ENCODE results near the gene SLC19A3.
"Not testable (repeated sequence)": the region's sequence is repeated elsewhere in the genome, so short reads cannot be mapped to it uniquely, and the experiment has no call there.

The SLC19A3 gene

GRCh38 chr2:227717687-227718567 lies at the start of gene SLC19A3:
SLC19A3 (minus strand) TSS chr2:227718028; CDS start chr2:227702318, 15,710 bp downstream.
- DNase-seq, result peak; percentile 92

GRCh38 chr2:227766373-227766883 lies 48.6 kb upstream of the SLC19A3 start:
- peak; percentile 92 for DNase-seq

GRCh38 chr2:227765788-227766372 lies 48.1 kb upstream of the SLC19A3 start:
- no peak for DNase-seq

GRCh38 chr2:227761740-227762476 lies 44.1 kb upstream of the SLC19A3 start:
- DNase-seq, result no peak

GRCh38 chr2:227759411-227760118 lies 41.7 kb upstream of the SLC19A3 start:
- DNase-seq, result peak; percentile 95

- not testable (repeated sequence) for DNase-seq
Measured at GRCh38 chr2:227756261-227756660, 38.4 kb upstream of the SLC19A3 start.

- DNase-seq, result peak; percentile 73
Measured at GRCh38 chr2:227748079-227748478, 30.3 kb upstream of the SLC19A3 start.

GRCh38 chr2:227745594-227745993 lies 27.8 kb upstream of the SLC19A3 start, which contains the start of gene SCYGR8:
SCYGR8 (plus strand) TSS chr2:227745894; CDS start chr2:227745894, 0 bp downstream.
- no peak for DNase-seq

GRCh38 chr2:227740705-227741104 lies 22.9 kb upstream of the SLC19A3 start:
- not testable (repeated sequence) for DNase-seq

- DNase-seq, result no peak
Measured at GRCh38 chr2:227739351-227739750, 21.5 kb upstream of the SLC19A3 start.

GRCh38 chr2:227728035-227728434 lies 10.2 kb upstream of the SLC19A3 start, which contains the start of gene SCYGR7:
SCYGR7 (plus strand) TSS chr2:227728335; CDS start chr2:227728335, 0 bp downstream.
- DNase-seq, result no peak

GRCh38 chr2:227724394-227725039 lies 6.7 kb upstream of the SLC19A3 start, which contains the start of gene SCYGR6:
SCYGR6 (minus strand) TSS chr2:227724757; CDS start chr2:227724757, 0 bp downstream.
- no peak for DNase-seq

- not testable (repeated sequence) for DNase-seq
Measured at GRCh38 chr2:227722821-227723220, 5.0 kb upstream of the SLC19A3 start.

GRCh38 chr2:227720680-227721079 lies 2.9 kb upstream of the SLC19A3 start:
- DNase-seq, result no peak

- DNase-seq, result no peak
Measured at GRCh38 chr2:227719641-227720040, 1.8 kb upstream of the SLC19A3 start.

GRCh38 chr2:227716501-227716900 lies 1.3 kb downstream of the SLC19A3 start:
- DNase-seq, result no peak

- no peak for DNase-seq
Measured at GRCh38 chr2:227713291-227713690, 4.5 kb downstream of the SLC19A3 start.

GRCh38 chr2:227710986-227711385 lies 6.8 kb downstream of the SLC19A3 start:
- DNase-seq, result no peak

GRCh38 chr2:227707390-227707789 lies 10.4 kb downstream of the SLC19A3 start:
- DNase-seq, result no peak

GRCh38 chr2:227706859-227707258 lies 11.0 kb downstream of the SLC19A3 start:
- DNase-seq, result no peak

GRCh38 chr2:227703961-227704360 lies 13.9 kb downstream of the SLC19A3 start:
- peak; percentile 61 for DNase-seq

GRCh38 chr2:227703280-227703732 lies 14.5 kb downstream of the SLC19A3 start:
- peak; percentile 85 for DNase-seq
